H1 (cell line): ENCODE measurements around the gene GDPD2. TPM values are rescaled to one million over a fixed set of nuclear protein-coding genes. Genes with fewer than 3 reads are reported as not detected.

Experiments
- CHD1 ChIP-seq: IDR thresholded peaks from 2 replicates; pipeline ENCODE4 v1.6.1; 2012; ENCODE audit warnings: low read depth, low read length, improper control_type of control experiment
- CTCF ChIP-seq, 3 experiments: IDR thresholded peaks; 1 replicate in 2 of 3; 2 replicates in 1 of 3; pipeline versions ENCODE4 v1.5.1 to v1.6.1; 2011; ENCODE audit warnings: low read length in 3 of 3, mild to moderate bottlenecking in 3 of 3, inconsistent platforms in 2 of 3, low read depth in 1 of 3, moderate library complexity in 1 of 3; ENCODE audit not compliant: insufficient read depth in 1 of 3; ENCODE audit errors: control extremely low read depth in 1 of 3
- TAF1 ChIP-seq: IDR thresholded peaks from 2 replicates; pipeline ENCODE4 v1.6.1; 2011; ENCODE audit warnings: mild to moderate bottlenecking, low read depth, low read length
- polyA plus RNA-seq, 7 experiments: library from polyadenylated mRNA; depleted of rRNA in 3 of 7; stranded (reverse) in 5 of 7; unstranded in 2 of 7; fragments of >200 nt in 5 of 7; fragments of 200-250 nt in 2 of 7; gene quantifications; 1 replicate in 5 of 7; 2 replicates in 1 of 7; 4 replicates in 1 of 7; pipeline versions ENCODE4 v1.2.1 to v1.2.3, GENCODE V29; 2011 to 2013; ENCODE audit warnings: missing spikeins in 2 of 7, mixed read lengths in 2 of 7
- total RNA-seq: library from RNA; stranded (reverse); fragmentation: NEBNext Ultra II Directional; extraction: Animal tissue kit (Norgen Biotek cat#: 25700); gene quantifications from 2 replicates; pipeline ENCODE4 v1.2.1, GENCODE V29; 2021

GDPD2 gene
- total and polyA plus RNA-seq, 2 of the 8 experiments (the other 6 are each of a cell fraction or from before 2014, with no cell fraction given) = 25.6 to 68.3 TPM

- no peak for TF ChIP-seq CTCF (IDR thresholded peaks at IDR 0.05; ENCODE audit: control extremely low read depth in 1 of 3, insufficient read depth in 1 of 3, low read depth in 1 of 3, low read length in 3 of 3)
- TF ChIP-seq TAF1 = no peak
- TF ChIP-seq CHD1 = no peak
- TF ChIP-seq, all 59 proteins: peak for 0
Observed at GRCh38 chrX:70432936-70433847, 10.1 kb downstream of the GDPD2 start (continued).
